GM21515 (cell line): ENCODE measurements around the gene NAA40.

Source experiments
- ATAC-seq: cut with Tn5 transposase; IDR thresholded peaks from one replicate; pipeline ENCODE4 v1.9.1; 2021; ENCODE audit not compliant: unreplicated experiment

NAA40 gene

GRCh38 chr11:63912678-63913077 is 26.1 kb upstream of the NAA40 start:
- no peak for ATAC-seq

GRCh38 chr11:63913866-63914830 is 24.7 kb upstream of the NAA40 start:
- ATAC-seq, result no peak

GRCh38 chr11:63914896-63915691 is 23.7 kb upstream of the NAA40 start:
- no peak for ATAC-seq

DNA sequence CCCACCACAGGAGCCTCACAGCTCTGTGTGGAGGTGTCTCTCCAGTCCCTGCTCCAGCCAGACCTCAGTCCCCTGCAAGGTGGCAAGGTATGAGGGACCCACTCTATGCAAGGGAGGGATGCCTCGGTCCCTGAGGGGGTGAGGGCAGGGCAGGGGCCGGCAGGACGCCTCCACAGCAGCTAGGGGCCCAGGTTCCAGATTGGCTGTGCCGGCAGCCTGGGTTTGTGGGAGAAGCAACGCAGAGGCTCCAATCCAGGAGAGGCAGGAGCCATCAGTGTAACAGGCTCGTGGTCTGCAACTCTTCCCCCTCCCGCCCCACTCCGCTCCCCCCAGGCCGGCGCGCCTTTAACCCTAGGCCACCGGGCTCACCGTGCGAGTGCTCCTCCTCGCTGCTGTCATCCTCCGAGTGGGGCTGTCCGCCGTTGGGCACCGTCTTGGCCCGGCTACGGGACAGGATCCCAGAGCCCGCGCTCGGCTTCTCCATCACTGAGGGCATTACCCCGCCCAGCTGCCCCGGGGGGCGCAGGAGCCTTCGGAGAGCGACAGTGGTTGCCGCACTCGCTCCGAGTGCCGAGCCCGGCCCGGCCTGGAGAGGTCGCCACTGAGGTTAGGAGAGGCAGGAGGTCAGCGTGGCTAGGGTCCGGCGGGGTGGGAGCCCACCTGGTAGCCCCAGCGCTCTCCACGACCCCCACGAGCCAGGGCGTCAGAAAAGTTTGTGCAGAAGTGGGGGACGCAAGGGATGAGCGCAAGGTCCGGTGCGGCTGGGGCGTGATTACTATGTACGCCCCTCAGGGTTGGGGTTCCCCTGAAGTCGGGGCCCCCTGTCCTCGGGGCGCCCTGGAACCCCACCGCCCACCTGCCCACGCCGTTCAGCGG is 22.6 kb upstream of the NAA40 start:
- no peak for ATAC-seq

DNA sequence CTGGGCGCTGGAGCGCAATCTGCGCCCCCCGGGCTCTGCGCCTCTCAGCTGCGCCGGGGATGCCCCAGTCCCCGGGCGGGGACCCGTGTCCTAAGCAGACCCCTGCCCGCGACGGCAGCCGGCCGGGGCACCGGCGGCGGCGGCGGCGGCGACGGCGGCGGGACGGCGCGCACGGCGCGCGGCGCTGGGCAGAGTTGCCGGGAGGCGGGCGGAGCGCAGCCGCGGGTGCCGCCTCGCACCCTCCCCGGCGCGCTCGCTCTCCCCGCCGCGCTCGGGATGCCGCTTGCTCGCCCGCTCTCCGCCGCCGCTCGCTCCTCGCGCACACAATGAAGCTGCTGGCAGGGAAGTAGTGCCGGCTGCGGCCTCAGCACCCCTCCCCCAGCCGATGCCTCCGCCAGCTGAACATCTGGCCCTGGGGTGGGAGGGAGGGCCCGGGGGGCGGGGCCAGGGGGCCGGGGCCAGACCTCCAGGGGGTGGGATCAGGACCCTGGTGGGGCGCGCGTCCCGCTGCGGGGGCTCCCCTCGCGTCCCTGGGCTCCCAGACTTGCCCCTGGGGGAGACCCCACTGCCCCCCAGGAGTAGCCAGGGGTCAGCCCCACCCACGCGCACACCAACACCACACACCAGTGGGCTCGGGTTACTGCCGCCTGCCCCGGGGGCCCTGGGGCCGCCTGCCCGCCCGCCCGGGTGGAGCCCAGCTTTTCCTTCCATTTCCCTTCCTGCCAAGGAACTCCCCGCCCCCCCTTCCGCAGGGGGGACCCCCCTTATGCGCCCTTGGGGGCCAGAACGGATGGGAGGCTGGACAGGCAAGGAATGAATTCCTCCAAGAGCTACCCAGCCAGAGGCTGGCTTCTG is 21.7 kb upstream of the NAA40 start, which contains the start of gene RCOR2:
RCOR2 (minus strand) TSS at position 328 of the 855 bp plus-strand sequence. CDS start 708 bp downstream, outside the sequence.
- no peak for ATAC-seq

DNA sequence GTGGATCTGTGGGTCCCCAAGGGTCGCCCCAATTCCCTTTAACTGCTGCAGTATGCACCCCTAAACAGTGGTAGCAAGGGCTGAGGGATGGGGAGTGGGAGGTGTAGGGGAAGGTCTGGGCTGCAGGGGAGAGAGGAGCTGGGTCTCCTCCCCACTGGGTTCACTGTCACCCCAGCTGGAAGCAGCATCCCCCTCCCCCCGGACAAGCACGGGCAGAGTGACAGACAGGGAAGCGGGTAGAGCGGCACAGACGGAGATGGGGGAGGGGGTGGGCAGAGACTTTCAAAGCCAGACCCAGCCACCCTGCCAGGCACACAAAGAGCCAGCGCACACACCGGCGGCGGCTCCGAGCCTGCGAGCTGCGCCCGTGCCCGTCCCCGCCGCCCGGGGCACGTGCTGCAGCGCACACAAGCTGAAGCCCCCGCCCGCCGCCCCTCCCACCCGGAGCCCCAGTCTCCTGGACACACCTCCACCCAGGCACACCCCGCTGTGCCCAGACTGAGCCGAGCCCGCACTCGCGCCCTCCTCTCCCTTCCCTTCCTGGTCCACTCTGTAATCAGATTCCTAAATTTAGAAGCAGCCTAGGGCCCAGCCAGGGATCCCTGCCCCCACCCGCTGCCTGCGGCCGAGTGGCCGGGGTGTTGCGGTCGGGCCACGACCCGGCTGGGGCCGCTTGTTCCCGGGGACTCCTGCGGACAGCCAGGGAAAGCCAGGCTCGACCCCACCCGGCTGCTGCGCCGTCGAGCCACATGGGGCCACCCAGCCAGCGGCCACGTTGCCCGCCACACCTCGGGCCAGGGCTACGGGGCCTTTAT is 20.9 kb upstream of the NAA40 start:
- ATAC-seq, result no peak

DNA sequence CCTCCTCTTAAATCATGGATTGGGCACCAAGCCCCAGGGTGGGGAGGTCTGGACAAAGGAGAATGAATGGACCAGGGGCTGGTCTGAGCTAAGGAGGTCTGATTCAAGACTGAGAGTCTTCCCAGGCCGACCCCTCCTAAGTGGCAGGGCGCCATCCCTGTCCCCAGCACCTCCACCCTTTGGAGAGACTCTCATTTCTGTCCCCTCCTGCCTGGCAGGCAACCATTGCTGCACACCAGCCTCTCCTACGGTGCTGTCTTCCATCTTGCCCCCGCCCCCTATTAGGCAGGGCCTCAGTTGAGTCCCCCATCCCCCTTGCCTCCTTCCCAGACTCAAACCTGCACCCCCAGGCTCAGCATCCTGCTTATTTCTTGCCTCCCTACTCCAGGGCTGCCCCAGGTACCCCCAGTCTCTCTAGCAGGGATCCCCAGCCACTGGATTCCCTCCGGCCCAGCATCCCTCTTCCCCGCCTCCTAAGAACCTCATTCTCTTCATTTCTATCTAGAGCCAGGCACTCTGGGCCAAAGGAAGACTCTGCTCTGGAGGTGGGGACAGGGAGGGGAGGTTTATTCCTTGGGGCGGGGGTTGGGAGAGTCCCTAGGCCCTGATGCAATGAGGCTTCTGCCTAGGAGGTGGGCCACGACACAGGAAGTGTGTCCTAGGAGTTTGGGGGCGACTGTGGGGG is 20.2 kb upstream of the NAA40 start:
- ATAC-seq, result no peak

GRCh38 chr11:63919267-63920125 is 19.3 kb upstream of the NAA40 start:
- ATAC-seq, result no peak

DNA sequence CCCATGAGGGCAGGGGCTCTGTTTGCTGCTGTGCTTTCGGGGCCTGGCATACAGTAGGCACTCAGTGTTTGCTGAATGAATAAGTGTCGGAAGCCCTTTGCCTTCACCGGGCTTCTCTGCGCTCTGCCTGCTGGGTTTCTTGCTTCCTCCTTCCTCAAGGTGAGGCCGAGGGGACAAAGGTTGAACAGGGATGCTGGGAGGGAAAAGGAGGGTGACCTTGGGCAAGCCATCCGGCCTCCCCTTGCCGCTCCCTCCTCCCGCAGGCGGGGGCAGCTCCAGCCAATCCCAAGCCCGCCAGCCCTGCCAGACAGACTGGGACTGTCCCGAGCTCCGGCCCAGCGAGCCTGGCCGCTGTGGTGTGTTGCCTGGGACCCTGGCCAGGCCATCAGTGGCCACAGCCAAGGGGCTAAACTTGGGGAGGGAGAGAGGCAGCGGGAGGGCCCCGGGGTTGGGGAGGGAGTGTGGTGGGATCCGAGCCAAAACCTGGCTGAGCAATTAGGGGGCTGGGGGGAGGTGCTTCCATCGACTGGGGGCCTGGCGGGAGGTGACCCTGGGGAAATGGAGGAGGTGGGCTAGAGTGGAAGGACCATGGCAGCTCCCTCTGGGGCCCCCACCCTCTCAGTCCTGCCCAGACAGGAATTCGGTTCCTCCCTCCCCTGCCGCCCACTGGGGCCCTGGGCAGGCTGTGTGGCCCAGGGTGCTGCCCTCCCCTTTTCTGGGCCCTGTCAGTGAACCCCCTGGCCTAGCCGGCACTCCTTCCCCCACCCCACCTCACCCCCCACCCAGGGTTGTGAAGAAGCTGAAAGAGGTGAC is 18.5 kb upstream of the NAA40 start:
- ATAC-seq, result no peak

DNA sequence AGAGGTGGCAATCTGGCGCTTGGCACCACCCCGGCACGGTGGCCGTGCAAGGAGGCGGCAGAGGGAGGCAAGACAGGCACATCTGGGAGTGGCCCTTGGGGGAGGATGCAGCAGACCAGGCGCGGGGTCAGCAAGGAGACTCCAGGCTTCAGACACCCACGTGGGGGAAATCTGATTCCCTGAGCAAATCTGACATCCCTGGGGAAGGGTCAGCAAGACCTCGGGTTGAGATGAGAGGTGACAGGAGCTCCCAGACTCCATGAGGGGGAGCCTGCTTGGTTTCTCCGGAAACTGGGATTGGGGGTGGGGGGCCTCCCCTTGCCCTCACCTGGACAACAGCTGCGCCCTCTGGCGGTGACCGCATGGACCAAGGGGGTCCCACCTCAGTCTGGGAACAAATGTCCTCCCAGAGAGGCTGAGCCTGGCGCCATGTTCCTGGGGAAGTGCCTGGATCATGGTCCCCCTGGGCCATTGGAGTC is 17.8 kb upstream of the NAA40 start:
- no peak for ATAC-seq

DNA sequence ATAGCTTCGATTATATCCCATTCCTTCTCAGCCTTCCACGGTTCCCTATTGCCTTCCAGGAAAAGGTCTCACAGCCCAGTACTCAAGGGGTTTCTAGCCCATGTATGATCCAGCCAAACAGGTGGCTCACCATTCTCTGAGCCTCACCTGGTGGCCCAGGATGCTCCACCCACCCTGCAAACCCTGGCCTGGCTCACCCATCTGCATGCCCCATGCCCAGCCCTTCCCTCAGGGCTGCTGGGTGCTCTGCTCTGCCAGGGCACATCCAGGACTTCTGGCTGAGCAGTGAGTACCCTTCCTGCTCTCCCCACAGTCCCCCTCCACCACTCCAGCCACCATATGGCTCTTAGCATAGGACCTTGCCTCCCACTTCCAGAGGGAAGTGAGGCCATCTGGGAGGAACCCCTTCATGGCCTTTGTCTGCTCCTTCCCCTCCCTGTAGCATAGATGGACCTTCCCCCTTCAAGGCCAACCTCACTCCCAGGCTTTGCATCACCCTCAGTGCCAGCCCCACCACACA is 16.1 kb upstream of the NAA40 start:
- no peak for ATAC-seq

- ATAC-seq, result no peak
Observed at GRCh38 chr11:63923319-63923718, 15.5 kb upstream of the NAA40 start.

DNA sequence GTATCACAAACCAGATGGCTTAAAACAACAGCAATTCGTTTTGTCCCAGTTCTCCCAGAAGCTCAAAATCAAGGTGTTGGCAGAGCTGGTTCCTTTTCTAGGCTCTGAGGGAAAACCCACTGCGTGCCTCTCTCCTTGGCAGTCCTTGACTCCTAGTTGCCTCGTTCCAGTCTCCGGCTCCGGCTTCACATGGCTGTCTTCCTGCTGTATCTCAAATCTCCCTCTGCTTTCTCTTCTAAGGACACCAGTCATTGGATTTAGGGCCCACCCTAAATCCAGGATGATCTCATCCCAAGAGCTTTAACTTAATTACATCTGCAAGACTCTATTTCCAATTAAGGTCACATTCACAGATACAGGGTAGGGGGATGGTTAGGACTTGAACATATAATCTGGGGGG is 9.2 kb upstream of the NAA40 start:
- no peak for ATAC-seq

DNA sequence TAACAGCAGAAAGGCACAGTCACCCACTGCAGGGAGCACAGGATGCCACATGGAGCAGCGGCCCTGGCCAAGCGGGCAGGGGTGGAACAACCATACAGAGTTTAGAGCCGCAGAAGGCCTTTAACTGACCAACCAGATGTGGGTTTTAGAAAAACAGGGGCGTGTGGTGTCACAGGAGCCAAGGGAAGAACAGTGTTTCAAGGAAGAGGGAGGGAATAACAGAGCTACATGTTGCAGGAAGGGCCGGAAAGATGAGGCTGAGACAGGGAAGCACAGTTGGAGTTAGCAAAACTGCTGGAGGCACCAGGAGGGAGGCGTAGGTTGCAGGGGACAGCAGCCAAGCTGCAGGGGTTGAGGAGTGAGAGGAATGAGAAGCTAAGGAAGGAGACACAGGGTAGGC is 7.8 kb upstream of the NAA40 start:
- no peak for ATAC-seq

- ATAC-seq, result no peak
Observed at GRCh38 chr11:63931876-63932275, 6.9 kb upstream of the NAA40 start.

- no peak for ATAC-seq
Observed at GRCh38 chr11:63933459-63933858, 5.3 kb upstream of the NAA40 start.
